Epithelial cell of alveolus of lung (primary cell): ENCODE results near the gene ARHGAP21. TPM values are rescaled to one million over a fixed set of nuclear protein-coding genes. Genes with fewer than 3 reads are reported as not detected.

ENCODE experiments used
- total RNA-seq: library from RNA; depleted of rRNA; stranded (reverse); fragments of >200 nt; gene quantifications from 2 replicates; pipeline ENCODE4 v1.2.1, GENCODE V29; 2015

Gene ARHGAP21
- total RNA-seq = 49.3 and 65.6 TPM in 2 replicates

DNA sequence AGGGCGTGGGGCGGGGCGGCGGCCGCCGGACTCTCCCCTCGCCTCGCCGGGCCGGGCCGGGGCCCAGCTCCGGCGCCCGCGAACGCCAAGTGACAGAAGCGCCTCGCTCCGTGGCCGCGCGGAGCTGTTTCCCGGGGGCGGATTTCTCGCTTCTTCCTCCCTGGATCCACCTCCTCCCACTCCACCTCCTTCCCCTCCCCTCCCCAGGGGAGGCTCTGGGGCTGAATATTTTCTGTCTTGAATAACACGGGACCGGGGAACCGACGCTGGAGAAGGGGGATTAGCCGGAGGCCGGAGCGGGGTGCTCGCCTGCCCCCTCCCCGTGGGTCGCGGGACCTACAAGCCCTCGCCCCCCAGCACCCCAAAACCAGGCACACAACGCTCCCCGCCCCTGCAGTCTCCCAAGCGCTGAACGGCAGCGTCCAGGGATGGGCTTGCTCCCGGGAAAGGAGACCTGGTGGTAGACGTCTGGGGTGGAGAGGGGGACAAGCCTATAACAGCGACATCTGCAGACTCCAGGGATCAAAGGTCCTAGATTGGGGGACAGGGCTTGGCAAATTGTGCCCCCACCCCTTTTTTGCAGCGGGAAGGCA lies at the start of gene ARHGAP21:
Gene ARHGAP21 (minus strand): TSS at position 100 of the 593 bp plus-strand sequence. CDS start 1,988 bp downstream, outside the sequence.

Other genes starting within 250 kb of the ARHGAP21 start
- 12.0 and 18.6 TPM in 2 replicates for gene PRTFDC1, start 228.7 kb upstream of the ARHGAP21 start, total RNA-seq